BE2C (cell line): ENCODE results near the gene SYNPO2.
"Not testable (repeated sequence)": the region's sequence is repeated elsewhere in the genome, so short reads cannot be mapped to it uniquely, and the experiment has no call there.

Experiments
- DNase-seq: peaks from one replicate; pipeline ENCODE4 v3.0.0-alpha.2; 2020
- H3K27me3 ChIP-seq: fragments of 250-450 bp; sonication (Bioruptor Pico); 2 replicates; pipeline ENCODE4 v1.5.1; 2020; ENCODE audit warnings: mild to moderate bottlenecking
- H3K36me3 ChIP-seq: fragments of 250-450 bp; sonication (Bioruptor Pico); 2 replicates; pipeline ENCODE4 v1.5.1; 2020; ENCODE audit warnings: mild to moderate bottlenecking
- H3K4me1 ChIP-seq: fragments of 250-450 bp; sonication (Bioruptor Pico); 2 replicates; pipeline ENCODE4 v1.5.1; 2020
- H3K4me3 ChIP-seq: 2 replicates; pipeline ENCODE4 v1.5.1; 2011; ENCODE audit warnings: low read depth, low read length
- H3K9me3 ChIP-seq: fragments of 250-450 bp; sonication (Bioruptor Pico); 2 replicates; pipeline ENCODE4 v1.5.1; 2020
- CTCF ChIP-seq: IDR thresholded peaks from 2 replicates; pipeline ENCODE4 v1.5.1; 2012; ENCODE audit warnings: mild to moderate bottlenecking, low read depth, low read length

Gene SYNPO2

GRCh38 chr4:118865091-118865708 lies 23.5 kb upstream of the SYNPO2 start:
- Histone ChIP-seq H3K4me1 (peaks cover 6% of the 10 kb centered on the region), H3K36me3 (no peaks in the 10 kb centered on the region), H3K27me3 (no peaks in the 10 kb centered on the region), H3K4me3 (peak overlapping the region; percentile 11; the same call in 1 of the 2 replicates), H3K9me3 (no peaks in the 10 kb centered on the region)
- peak; percentile 63 for DNase-seq
- peak; percentile 94 for TF ChIP-seq CTCF

DNA sequence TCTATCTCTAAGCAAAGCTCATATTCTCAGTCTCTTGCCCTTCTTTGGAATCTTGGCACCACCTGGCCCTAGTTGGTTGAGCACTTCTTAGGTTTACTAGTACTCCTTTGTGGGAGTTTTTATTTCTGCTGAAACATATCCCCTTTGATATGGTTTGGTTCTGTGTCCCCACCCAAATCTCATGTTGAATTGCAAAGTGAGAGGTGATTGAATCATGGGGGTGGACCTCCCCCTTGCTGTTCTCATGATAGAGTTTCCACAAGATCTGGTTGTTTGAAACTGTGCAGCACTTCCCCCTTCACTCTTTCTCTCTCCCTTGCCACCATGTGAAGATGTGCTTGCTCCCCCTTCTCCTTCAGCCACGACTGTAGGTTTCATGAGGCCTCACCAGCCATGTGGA lies 22.2 kb upstream of the SYNPO2 start:
- Histone ChIP-seq H3K27me3 (no peaks in the 10 kb centered on the region), H3K4me3 (no peak overlapping the region), H3K4me1 (peaks cover 6% of the 10 kb centered on the region), H3K9me3 (no peaks in the 10 kb centered on the region), H3K36me3 (no peaks in the 10 kb centered on the region)
- DNase-seq, result no peak
- TF ChIP-seq CTCF, result no peak

GRCh38 chr4:118867311-118868067 lies 21.2 kb upstream of the SYNPO2 start:
- Histone ChIP-seq H3K27me3 (no peaks in the 10 kb centered on the region), H3K36me3 (no peaks in the 10 kb centered on the region), H3K9me3 (no peaks in the 10 kb centered on the region), H3K4me3 (no peak overlapping the region), H3K4me1 (peaks cover 6% of the 10 kb centered on the region)
- no peak for DNase-seq
- no peak for TF ChIP-seq CTCF

DNA sequence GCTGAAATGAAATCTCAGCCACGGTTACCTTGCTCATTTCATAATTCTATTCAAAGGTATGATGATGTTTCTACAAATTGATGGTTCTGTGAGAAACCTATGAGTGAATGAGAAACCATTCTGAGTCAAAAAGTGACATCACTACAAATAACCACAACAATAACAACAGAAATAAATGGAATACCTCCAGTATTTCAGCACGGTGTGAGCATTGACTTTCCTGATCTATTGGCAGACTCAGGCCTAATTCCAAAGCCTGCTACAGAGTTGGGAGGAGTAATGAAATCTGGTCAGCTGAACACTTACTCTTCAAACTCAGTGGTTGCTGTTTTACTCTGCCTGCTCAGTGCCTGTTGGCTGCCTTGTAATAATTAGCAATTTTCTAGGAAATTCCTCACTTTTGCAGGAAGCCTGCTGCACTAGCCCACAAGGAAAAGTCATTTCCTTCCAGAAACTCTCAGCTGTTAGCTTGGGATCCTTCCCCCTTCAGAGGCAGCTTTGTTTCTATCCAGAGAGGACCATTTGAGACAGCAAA lies 18.8 kb upstream of the SYNPO2 start:
- TF ChIP-seq CTCF, result no peak
- no peaks in the 10 kb centered on the region for H3K36me3 ChIP-seq
- H3K4me1 ChIP-seq, result peaks cover 6% of the 10 kb centered on the region
- no peak overlapping the region for H3K4me3 ChIP-seq
- peaks cover 1% of the 10 kb centered on the region; the same call in 1 of the 2 replicates for H3K9me3 ChIP-seq
- DNase-seq, result no peak
- no peaks in the 10 kb centered on the region for H3K27me3 ChIP-seq

DNA sequence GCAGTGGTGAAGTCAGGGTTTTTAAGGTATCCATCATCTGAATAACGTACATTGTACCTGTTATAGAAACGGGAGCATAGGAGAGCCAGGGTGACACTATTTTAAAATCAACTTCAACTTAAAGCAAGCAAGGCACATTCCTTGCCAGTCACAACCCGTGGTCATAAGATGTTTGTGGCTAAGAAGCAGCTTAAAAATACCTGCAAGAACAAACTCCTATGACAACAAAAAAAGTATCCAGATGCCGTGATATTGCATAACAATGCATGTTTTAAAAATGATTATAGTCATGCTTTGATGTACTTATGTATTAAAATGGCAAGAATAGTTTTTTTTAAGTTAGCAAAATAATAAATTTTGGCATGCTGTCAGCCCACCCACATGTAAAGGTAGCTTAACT lies 16.5 kb upstream of the SYNPO2 start:
- TF ChIP-seq CTCF, result no peak
- H3K36me3 ChIP-seq, result no peaks in the 10 kb centered on the region
- peaks cover 3% of the 10 kb centered on the region; the same call in 1 of the 2 replicates for H3K9me3 ChIP-seq
- no peak for DNase-seq
- H3K4me3 ChIP-seq, result no peak overlapping the region
- H3K27me3 ChIP-seq, result no peaks in the 10 kb centered on the region
- H3K4me1 ChIP-seq, result peaks cover 6% of the 10 kb centered on the region

DNA sequence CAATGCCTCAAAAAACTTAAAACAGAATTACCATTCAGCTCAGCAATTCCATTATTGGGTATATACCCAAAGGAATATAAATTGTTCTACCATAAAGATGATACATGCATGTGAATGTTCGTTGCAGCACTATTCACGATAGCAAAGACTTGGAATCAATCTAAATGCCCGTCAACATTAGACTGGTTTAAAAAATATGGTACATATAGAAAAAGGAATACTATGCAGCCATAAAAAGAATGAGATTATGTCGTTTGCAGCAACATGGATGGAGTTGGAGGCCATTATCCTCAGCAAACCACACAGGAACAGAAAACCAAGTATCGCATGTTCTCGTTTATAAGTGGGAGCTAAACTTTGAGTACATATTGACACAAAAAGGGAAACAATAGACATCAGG lies 10.9 kb upstream of the SYNPO2 start:
- H3K27me3 ChIP-seq, result no peaks in the 10 kb centered on the region
- H3K4me3 ChIP-seq, result no peak overlapping the region
- DNase-seq, result no peak
- no peaks in the 10 kb centered on the region for H3K4me1 ChIP-seq
- H3K9me3 ChIP-seq, result peaks cover 3% of the 10 kb centered on the region; the same call in 1 of the 2 replicates
- H3K36me3 ChIP-seq, result no peaks in the 10 kb centered on the region
- TF ChIP-seq CTCF, result no peak

- H3K9me3 ChIP-seq, H3K36me3 ChIP-seq, H3K4me1 ChIP-seq, DNase-seq, H3K4me3 ChIP-seq, H3K27me3 ChIP-seq: not testable (repeated sequence)
Measured at GRCh38 chr4:118878507-118878906, 10.1 kb upstream of the SYNPO2 start.
